ENCODE results near the gene GOLGA2.

GRCh38 chr9:128280084-128280622 lies 4.3 kb upstream of the GOLGA2 start:
- TF ChIP-seq, protein P1, sequence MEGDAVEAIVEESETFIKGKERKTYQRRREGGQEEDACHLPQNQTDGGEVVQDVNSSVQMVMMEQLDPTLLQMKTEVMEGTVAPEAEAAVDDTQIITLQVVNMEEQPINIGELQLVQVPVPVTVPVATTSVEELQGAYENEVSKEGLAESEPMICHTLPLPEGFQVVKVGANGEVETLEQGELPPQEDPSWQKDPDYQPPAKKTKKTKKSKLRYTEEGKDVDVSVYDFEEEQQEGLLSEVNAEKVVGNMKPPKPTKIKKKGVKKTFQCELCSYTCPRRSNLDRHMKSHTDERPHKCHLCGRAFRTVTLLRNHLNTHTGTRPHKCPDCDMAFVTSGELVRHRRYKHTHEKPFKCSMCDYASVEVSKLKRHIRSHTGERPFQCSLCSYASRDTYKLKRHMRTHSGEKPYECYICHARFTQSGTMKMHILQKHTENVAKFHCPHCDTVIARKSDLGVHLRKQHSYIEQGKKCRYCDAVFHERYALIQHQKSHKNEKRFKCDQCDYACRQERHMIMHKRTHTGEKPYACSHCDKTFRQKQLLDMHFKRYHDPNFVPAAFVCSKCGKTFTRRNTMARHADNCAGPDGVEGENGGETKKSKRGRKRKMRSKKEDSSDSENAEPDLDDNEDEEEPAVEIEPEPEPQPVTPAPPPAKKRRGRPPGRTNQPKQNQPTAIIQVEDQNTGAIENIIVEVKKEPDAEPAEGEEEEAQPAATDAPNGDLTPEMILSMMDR (IDR thresholded peaks at IDR 0.05 in 4 of 5, conservative IDR thresholded peaks at IDR 0.05 in 1 of 5) = no peak
- no peak for TF ChIP-seq POLR2A (IDR thresholded peaks at IDR 0.05)
